GM18909 (cell line): ENCODE data around the gene FAM240B.
A peak's percentile ranks its signal among the peaks of the same experiment; 100 is the strongest.

Experiments
- ATAC-seq: cut with Tn5 transposase; IDR thresholded peaks from one replicate; pipeline ENCODE4 v1.9.1; 2021; ENCODE audit warnings: mild to moderate bottlenecking; ENCODE audit not compliant: unreplicated experiment, poor library complexity

FAM240B gene

DNA sequence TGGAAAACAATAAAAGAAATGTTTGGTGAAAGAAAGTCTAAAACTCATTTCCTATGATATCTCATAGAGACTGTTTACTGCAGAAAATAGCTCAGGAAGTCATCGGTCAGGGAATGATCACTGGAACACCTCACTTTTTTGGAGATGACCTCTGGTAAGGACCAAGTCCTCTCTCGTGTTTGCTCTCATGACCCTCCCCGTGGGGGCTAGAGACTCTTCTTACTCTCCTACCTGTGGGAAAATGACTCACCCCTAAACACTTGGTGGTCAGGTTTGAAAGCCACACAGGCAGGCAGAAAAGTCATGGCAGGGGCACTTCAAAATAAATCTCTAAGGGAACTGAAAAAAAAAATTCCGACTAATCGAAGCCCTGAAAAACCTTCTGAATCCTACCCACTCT lies 48.2 kb downstream of the FAM240B start:
- ATAC-seq: peak; percentile 53

- ATAC-seq: peak; percentile 4
Measured at GRCh38 chr9:38671372-38671731, 48.6 kb downstream of the FAM240B start.

DNA sequence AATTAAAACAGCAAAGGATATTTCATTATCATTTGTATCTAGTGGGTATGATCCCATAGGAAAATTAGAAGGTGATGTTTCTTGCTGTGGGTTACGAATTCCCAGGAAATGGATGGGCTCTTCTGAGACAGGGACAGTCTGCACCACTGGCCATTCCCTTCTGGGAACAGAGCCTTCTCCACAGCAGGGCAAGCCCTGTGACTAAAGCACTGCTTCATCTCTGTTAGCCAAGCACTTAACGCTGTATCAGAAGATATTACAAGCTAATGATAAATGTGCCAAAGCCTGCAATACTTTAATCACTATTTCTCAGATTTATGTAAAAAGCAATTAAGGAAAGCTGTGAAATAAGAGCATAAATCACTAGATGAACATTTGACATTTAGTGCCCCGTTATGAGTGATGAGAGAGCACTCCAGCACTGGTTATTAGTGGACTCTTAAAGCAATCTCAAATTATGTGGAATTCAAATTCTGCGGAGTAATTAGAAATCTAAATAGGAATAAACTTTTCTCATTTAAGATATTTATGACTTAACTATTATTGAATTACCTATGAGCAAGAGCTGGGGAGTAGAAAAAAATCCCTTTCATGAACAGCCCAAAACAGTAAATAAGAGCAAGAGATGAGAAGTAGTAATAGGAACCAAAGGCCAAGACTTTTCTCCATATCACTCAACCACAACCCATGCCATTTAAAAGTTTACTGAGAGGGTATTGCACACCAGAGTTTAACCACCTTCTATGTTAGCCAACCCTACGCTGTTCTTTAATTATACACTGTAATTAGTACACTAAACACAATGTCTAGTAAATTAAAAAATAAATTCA lies 49.2 kb downstream of the FAM240B start:
- no peak for ATAC-seq

- no peak for ATAC-seq
Measured at GRCh38 chr9:38668791-38669466, 51.0 kb downstream of the FAM240B start.

DNA sequence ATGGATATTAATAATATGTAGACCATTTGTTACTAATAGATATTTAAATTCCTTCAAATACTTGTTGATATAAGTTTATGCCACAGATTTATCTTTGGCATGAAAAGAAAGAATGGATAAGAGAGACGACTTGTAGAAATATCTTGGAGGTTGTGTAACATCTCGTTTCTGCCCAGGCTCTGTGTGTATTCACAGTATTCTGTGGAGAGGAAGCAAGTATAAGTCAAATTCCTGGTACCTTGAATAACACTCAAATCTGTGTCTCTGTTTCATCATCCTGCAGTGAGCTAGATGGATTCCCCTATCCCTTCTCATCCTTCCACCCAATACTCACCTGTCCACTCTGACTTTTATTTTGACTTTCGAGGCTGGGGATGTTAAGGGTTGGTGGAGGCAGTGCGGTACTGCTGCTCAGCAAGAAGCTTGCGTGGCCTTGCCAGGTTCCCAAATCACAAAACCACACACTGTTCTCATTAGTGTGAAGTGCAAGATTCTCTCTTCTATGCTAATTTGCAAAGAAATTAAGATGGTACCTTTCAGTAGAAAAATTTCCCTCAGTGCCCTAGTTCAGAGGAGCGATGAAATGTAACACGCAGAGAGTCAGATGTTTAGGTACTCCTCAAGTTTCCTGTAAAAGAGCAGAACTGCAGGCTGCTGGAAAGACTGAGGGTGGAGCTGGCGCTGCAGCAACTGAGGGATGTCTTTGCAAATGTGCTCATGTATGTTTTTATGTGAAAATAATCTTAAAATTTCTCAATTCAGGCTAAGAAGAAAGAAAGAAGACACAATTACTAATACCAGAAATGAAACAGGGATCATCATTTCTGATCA lies 57.0 kb downstream of the FAM240B start:
- no peak for ATAC-seq

- no peak for ATAC-seq
Measured at GRCh38 chr9:38659538-38659937, 60.4 kb downstream of the FAM240B start.

DNA sequence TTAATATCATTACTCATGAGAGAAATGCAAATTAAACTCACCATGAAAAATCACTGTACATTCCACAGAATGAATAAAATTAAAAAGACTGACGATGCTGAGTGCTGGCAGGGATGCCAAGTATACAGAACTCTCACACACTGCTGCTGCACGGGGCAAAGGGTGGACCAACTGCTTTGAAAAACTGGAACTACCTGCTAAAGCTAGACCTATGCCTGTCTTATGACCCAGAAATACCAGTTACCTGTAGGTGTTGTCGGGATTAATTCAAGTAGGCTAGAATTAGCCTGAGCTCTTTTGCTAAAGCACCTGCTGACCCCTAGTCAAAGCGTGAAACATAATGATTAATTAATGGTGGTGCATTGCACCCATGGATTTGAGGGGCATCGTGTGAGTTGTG lies 63.0 kb downstream of the FAM240B start:
- ATAC-seq: no peak

- no peak for ATAC-seq
Measured at GRCh38 chr9:38652486-38652885, 67.4 kb downstream of the FAM240B start.

GRCh38 chr9:38652044-38652443 lies 67.9 kb downstream of the FAM240B start:
- no peak for ATAC-seq

DNA sequence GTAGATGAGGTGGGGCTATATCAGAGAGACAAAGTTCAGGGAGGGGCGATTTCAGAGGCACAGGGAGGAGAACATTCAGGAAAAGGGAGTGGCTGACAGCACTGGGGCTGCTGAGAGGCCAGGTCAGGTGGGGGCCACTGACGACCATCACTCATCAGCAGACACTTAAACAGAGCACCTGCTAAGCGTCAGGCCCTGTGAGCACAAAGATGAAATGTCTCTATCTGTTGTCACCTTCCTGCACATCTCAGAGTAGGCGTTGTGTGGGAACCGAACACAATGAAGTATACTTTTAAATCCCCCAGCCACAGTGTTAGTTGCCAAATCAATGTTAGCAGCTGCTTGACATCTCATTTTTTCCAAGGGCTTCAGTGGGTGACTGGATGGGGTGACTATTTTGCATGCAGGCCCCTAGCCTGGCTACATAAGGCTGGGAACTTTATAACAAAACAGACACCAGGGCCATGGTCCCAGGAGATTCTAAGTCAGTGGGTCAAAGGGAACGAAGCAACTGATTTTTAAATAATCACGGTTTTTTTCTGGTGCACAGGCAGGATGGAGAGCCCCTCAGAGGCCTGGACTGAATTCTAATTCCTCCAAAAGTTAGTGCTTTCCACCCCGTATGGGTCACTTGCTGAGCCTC lies 68.4 kb downstream of the FAM240B start:
- no peak for ATAC-seq

DNA sequence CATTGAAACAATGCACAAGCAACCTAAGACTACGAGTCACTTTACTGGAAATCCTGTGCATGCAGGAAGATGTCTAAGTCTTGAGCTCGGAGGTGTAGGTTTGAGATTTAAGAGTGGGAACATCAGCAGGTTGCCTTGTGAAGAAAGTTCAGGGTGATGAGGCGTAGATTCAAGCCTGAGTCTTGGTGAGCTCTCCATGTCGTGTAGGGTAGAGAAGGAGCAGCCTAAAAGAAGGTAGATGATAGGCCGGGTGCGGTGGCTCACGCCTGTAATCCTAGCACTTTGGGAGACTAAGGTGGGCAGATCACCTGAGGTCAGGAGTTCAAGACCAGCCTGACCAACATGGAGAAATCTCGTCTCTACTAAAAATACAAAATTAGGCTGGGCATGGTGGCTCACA lies 69.4 kb downstream of the FAM240B start:
- no peak for ATAC-seq

DNA sequence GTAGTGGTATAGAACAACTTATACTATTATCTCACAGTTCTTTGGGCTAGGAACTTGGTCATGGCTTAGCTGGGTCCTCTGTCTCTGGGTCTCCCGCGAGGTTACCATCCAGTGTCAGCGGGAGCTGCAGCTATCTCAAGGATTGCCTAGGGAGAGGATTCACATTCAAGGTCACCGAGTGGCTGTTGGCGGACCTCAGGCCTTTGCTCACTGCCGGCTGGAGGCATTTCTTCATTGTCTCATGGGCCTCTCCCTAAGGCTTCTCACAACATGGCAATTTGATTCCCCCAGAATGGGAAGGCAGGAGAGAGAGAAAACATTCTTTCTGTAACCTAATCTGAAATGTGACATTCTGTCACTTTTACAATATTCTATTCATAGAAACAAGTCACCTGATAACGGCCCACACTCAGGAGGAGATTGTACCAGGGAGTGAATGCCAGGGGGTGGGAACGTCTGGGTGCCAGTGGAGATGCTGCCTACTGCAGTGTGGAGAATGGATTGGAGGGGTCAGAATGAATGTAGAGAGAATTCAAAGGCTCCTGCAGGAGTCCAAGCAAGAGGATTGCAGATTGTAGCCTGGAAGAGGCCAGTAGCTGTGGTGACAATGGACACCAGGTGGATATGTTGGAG lies 70.1 kb downstream of the FAM240B start:
- ATAC-seq: no peak

- ATAC-seq: no peak
Measured at GRCh38 chr9:38644601-38645000, 75.3 kb downstream of the FAM240B start.
